Thyroid gland (tissue), 4 donors: ENCODE data around the gene IFNAR1.

Source experiments
- POLR2A ChIP-seq, 2 donors: fragments of 450-650 bp; IDR thresholded peaks; one replicate each; pipeline ENCODE4 v1.6.1; 2017; ENCODE audit warnings: antibody characterized with exemption in 2 of 2, mild to moderate bottlenecking in 2 of 2, moderate library complexity in 1 of 2
- TF ChIP-seq, protein P1 (sequence below), 6 experiments: fragments of 200-600 bp in 3 of 6; fragments of 450-650 bp in 3 of 6; sonication (generic) in 3 of 6; IDR thresholded peaks; one replicate each; pipeline ENCODE4 v1.5.1; 2016 to 2019; ENCODE audit warnings: antibody characterized with exemption in 6 of 6, mild to moderate bottlenecking in 2 of 6, inconsistent platforms in 1 of 6, moderate library complexity in 1 of 6

- TF ChIP-seq, protein P1, sequence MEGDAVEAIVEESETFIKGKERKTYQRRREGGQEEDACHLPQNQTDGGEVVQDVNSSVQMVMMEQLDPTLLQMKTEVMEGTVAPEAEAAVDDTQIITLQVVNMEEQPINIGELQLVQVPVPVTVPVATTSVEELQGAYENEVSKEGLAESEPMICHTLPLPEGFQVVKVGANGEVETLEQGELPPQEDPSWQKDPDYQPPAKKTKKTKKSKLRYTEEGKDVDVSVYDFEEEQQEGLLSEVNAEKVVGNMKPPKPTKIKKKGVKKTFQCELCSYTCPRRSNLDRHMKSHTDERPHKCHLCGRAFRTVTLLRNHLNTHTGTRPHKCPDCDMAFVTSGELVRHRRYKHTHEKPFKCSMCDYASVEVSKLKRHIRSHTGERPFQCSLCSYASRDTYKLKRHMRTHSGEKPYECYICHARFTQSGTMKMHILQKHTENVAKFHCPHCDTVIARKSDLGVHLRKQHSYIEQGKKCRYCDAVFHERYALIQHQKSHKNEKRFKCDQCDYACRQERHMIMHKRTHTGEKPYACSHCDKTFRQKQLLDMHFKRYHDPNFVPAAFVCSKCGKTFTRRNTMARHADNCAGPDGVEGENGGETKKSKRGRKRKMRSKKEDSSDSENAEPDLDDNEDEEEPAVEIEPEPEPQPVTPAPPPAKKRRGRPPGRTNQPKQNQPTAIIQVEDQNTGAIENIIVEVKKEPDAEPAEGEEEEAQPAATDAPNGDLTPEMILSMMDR (IDR thresholded peaks at IDR 0.05), result no peak
- no peak for TF ChIP-seq POLR2A (IDR thresholded peaks at IDR 0.05)
Measured at GRCh38 chr21:33367309-33367973, 42.7 kb downstream of the IFNAR1 start.
